Measurements from ENCODE around the gene FRMD8.
"Not testable (repeated sequence)": the region's sequence is repeated elsewhere in the genome, so short reads cannot be mapped to it uniquely, and the experiment has no call there.

Gene FRMD8

GRCh38 chr11:65393513-65394079, 7.2 kb downstream of the FRMD8 start:
- DNase-seq (ENCODE audit: low read depth): no peak

- no peak for DNase-seq (ENCODE audit: low read depth)
Measured at GRCh38 chr11:65394125-65394536, 7.7 kb downstream of the FRMD8 start.

- no peak for DNase-seq (ENCODE audit: low read depth)
Measured at GRCh38 chr11:65395961-65396530, 9.6 kb downstream of the FRMD8 start.

GRCh38 chr11:65396769-65397745, 10.6 kb downstream of the FRMD8 start:
- no peak for DNase-seq (ENCODE audit: low read depth)

GRCh38 chr11:65398362-65398910, 12.0 kb downstream of the FRMD8 start:
- DNase-seq (ENCODE audit: low read depth): no peak

- no peak for DNase-seq (ENCODE audit: low read depth)
Measured at GRCh38 chr11:65399249-65399648, 12.8 kb downstream of the FRMD8 start.

- no peak for DNase-seq (ENCODE audit: low read depth)
Measured at GRCh38 chr11:65399845-65400244, 13.4 kb downstream of the FRMD8 start.

- DNase-seq (ENCODE audit: low read depth): no peak
Measured at GRCh38 chr11:65400307-65401072, 14.1 kb downstream of the FRMD8 start.

GRCh38 chr11:65401073-65401802, 14.8 kb downstream of the FRMD8 start:
- no peak for DNase-seq (ENCODE audit: low read depth)

GRCh38 chr11:65401803-65402248, 15.4 kb downstream of the FRMD8 start:
- DNase-seq (ENCODE audit: low read depth): no peak

- DNase-seq (ENCODE audit: low read depth): no peak
Measured at GRCh38 chr11:65402790-65403189, 16.4 kb downstream of the FRMD8 start.

- DNase-seq (ENCODE audit: low read depth): no peak
Measured at GRCh38 chr11:65403607-65404121, 17.2 kb downstream of the FRMD8 start.

GRCh38 chr11:65404210-65404609, 17.8 kb downstream of the FRMD8 start:
- no peak for DNase-seq (ENCODE audit: low read depth)

GRCh38 chr11:65404638-65405339, 18.4 kb downstream of the FRMD8 start:
- DNase-seq (ENCODE audit: low read depth): no peak

GRCh38 chr11:65410936-65411680, 24.7 kb downstream of the FRMD8 start:
- no peak for DNase-seq (ENCODE audit: low read depth)

GRCh38 chr11:65411681-65412070, 25.2 kb downstream of the FRMD8 start:
- no peak for DNase-seq (ENCODE audit: low read depth)

- no peak for DNase-seq (ENCODE audit: low read depth)
Measured at GRCh38 chr11:65412271-65413076, 26.0 kb downstream of the FRMD8 start.

- DNase-seq (ENCODE audit: low read depth): not testable (repeated sequence)
Measured at GRCh38 chr11:65413077-65413664, 26.7 kb downstream of the FRMD8 start.

All from amniotic epithelial cell (primary cell).